ENCODE data around the gene LNX1. TPM values are rescaled to one million over a fixed set of nuclear protein-coding genes. Genes with fewer than 3 reads are reported as not detected.

Gene LNX1
- total RNA-seq, 4 donors from 2014 or later, result 5.8 to 14.7 (median 8.4) TPM

DNA sequence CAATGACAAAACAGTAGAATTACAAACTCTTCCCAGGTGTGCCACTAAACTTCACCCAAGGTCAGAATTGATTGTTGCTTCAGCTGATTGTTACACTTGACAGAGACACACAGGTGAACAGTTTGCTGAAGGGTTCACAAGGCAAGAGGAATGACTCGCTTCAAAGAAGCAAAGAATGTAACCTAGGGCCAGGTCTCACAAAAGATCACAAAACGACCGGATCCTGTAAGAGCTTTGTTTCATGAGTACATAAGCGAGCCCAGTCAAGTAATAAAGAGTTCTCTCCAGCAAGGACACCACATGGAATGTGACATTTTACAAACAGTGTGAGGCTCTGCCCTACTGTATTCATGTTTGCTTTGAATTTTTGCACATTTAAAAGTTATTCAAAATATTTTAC is 9.1 kb downstream of the LNX1 start:
- WGBS, result 92% methylated on average over 4 of the region's 4 CpGs
- no peak for DNase-seq (ENCODE audit: extremely low spot score)
- Histone ChIP-seq H3K36me3 (no peaks in the 10 kb centered on the region), H3K27me3 (no peaks in the 10 kb centered on the region), H3K27ac (replicated peaks in 1 of 4) (no peak overlapping the region), H3K9me3 (no peaks in the 10 kb centered on the region), H3K4me1 (no peaks in the 10 kb centered on the region), H3K4me3 (no peak overlapping the region)
- TF ChIP-seq POLR2A (IDR thresholded peaks at IDR 0.05; ENCODE audit: low read depth) (no peak), EP300 (IDR thresholded peaks at IDR 0.05) (no peak), POLR2AphosphoS5 (IDR thresholded peaks at IDR 0.05) (no peak)
- TF ChIP-seq, protein P1, sequence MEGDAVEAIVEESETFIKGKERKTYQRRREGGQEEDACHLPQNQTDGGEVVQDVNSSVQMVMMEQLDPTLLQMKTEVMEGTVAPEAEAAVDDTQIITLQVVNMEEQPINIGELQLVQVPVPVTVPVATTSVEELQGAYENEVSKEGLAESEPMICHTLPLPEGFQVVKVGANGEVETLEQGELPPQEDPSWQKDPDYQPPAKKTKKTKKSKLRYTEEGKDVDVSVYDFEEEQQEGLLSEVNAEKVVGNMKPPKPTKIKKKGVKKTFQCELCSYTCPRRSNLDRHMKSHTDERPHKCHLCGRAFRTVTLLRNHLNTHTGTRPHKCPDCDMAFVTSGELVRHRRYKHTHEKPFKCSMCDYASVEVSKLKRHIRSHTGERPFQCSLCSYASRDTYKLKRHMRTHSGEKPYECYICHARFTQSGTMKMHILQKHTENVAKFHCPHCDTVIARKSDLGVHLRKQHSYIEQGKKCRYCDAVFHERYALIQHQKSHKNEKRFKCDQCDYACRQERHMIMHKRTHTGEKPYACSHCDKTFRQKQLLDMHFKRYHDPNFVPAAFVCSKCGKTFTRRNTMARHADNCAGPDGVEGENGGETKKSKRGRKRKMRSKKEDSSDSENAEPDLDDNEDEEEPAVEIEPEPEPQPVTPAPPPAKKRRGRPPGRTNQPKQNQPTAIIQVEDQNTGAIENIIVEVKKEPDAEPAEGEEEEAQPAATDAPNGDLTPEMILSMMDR (IDR thresholded peaks at IDR 0.05), result no peak
- intact Hi-C loops (cut with DNase I), result no loop called here

DNA sequence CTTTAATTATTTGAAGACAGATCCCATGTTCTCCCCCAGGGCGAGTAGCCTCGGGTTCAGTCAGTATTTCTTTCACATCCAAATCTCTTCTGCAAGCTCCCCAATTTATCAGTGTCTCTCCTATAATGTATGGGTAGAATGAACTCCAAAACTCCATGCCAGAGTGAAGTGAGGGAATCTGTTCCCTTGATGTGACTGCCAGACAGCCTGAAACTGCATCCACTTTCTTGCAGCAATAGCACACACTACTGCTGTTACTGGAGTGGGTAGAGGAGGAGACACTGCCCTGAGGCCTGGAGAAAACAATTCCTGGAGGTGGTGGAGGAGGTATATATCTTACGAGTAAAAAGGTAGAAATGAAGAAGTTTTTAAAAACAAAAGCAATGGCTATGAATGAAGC is 11.0 kb downstream of the LNX1 start:
- H3K9me3 ChIP-seq, result no peaks in the 10 kb centered on the region
- no peak for DNase-seq (ENCODE audit: extremely low spot score)
- no peak overlapping the region for H3K27ac ChIP-seq (replicated peaks in 1 of 4)
- H3K36me3 ChIP-seq, result no peaks in the 10 kb centered on the region
- no peak for TF ChIP-seq POLR2AphosphoS5 (IDR thresholded peaks at IDR 0.05)
- no peak for TF ChIP-seq EP300 (IDR thresholded peaks at IDR 0.05)
- intact Hi-C loops (cut with DNase I), result no loop called here
- 87% methylated on average over 3 of the region's 3 CpGs for WGBS
- no peaks in the 10 kb centered on the region for H3K4me1 ChIP-seq
- no peak overlapping the region for H3K4me3 ChIP-seq
- no peaks in the 10 kb centered on the region for H3K27me3 ChIP-seq

DNA sequence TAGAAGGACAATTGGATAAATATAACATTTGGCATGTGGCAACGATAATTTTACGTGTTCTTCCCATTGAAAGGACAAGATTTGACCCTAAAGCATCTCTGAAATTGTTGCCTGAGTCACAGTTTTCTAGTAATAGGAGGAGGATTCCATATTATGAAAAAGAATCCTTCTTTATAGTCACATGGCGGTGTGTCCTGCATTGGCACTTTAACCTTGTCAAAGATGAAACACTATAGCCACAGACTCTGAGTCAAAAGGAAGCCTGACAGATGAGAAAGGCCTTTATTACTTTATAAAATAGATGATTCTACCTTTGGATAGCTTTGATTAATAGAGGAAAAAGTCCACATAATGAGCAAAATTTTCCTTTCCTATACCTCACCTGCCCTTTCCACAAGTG is 11.5 kb downstream of the LNX1 start:
- intact Hi-C loops (cut with DNase I), result no loop called here
- no peak for TF ChIP-seq POLR2AphosphoS5 (IDR thresholded peaks at IDR 0.05)
- TF ChIP-seq, protein P1 (IDR thresholded peaks at IDR 0.05), result no peak
- no peak for TF ChIP-seq EP300 (IDR thresholded peaks at IDR 0.05)
- no peak for TF ChIP-seq POLR2A (IDR thresholded peaks at IDR 0.05; ENCODE audit: low read depth)
- WGBS, result 93% methylated on average over 3 of the region's 3 CpGs

DNA sequence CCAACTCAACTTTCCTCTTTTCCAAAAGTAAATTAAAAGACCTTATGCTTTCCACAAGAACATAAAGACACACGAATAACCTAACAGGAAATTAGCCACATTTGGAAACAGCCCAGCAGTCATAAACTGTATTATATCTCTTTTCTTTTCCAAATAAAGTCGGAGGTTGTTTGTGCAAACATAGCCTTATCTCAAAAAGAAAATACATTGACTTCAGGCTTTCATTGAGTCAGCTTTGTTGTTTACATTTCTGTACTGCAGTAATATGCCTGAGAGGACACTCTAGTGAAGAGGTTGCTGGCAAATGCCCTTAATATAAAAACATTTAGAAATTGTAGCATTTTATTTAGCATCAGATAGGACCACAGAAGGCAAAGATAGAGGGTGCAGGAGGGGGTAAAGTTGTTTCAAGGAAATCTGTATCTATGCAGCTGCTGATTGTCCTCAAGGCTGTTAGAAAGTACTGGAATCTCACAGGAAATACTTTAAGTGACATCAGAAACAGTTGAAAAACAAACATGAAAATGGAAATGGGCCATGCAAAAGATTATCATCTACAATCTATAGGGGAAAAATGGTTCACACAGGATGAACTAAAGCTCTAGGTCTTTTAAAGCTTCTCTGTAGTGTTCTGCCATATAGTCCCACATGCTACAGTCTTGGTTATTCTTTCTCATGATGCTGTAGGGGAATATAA is 14.5 kb downstream of the LNX1 start:
- WGBS, result 31% methylated on average over 2 of the region's 2 CpGs
- intact Hi-C loops (cut with DNase I), result no loop called here
- H3K27me3 ChIP-seq, result no peaks in the 10 kb centered on the region
- DNase-seq (ENCODE audit: extremely low spot score), result no peak
- no peak overlapping the region for H3K4me3 ChIP-seq
- H3K4me1 ChIP-seq, result no peaks in the 10 kb centered on the region
- TF ChIP-seq POLR2AphosphoS5 (IDR thresholded peaks at IDR 0.05) (no peak), POLR2A (IDR thresholded peaks at IDR 0.05; ENCODE audit: low read depth) (no peak), EP300 (IDR thresholded peaks at IDR 0.05) (no peak)
- TF ChIP-seq, protein P1 (IDR thresholded peaks at IDR 0.05), result no peak
- H3K9me3 ChIP-seq, result no peaks in the 10 kb centered on the region
- no peaks in the 10 kb centered on the region for H3K36me3 ChIP-seq
- no peak overlapping the region for H3K27ac ChIP-seq (replicated peaks in 1 of 4)

More for the DNA sequence above, 11.5 kb downstream of the LNX1 start:
- Histone ChIP-seq H3K27ac (replicated peaks in 1 of 4) (no peak overlapping the region), H3K4me1 (no peaks in the 10 kb centered on the region), H3K9me3 (no peaks in the 10 kb centered on the region), H3K36me3 (no peaks in the 10 kb centered on the region), H3K4me3 (no peak overlapping the region), H3K27me3 (no peaks in the 10 kb centered on the region)
- DNase-seq (ENCODE audit: extremely low spot score), result no peak

DNA sequence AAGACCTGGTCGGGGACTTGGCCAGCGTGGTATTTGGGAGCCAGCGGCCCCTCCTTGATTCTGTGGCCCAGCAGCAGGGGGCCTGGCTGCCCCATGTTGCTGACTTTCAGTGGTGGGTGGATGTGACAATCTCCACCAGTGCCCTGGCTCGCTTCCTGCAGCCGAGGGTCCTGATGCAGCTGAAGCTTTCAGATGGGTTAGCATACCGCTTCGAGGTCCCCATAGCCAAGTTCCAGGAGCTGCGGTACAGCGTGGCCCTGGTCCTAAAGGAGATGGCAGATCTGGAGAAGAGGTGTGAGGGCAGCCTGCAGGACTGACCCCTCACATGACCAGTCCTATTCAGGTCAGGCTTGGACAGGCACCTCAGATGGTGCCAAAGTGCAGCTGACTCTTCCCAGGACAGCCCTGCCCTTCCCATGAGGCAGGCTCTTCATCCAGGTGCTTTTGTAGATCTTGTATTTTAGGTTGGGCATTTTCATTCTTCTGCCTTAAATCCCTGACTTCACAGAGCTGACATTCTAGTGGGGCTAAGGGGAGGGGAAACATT is 15.1 kb downstream of the LNX1 start:
- Histone ChIP-seq H3K9me3 (no peaks in the 10 kb centered on the region), H3K27me3 (no peaks in the 10 kb centered on the region), H3K4me3 (no peak overlapping the region), H3K4me1 (no peaks in the 10 kb centered on the region), H3K36me3 (no peaks in the 10 kb centered on the region), H3K27ac (replicated peaks in 1 of 4) (no peak overlapping the region)
- WGBS, result no CpG with 5 or more reads among the region's 9 CpGs
- no peak for DNase-seq (ENCODE audit: extremely low spot score)
- intact Hi-C loops (cut with DNase I), result no loop called here
- TF ChIP-seq, protein P1 (IDR thresholded peaks at IDR 0.05), result no peak
- TF ChIP-seq POLR2AphosphoS5 (IDR thresholded peaks at IDR 0.05), result no peak
- TF ChIP-seq EP300 (IDR thresholded peaks at IDR 0.05), result no peak
- no peak for TF ChIP-seq POLR2A (IDR thresholded peaks at IDR 0.05; ENCODE audit: low read depth)

Data from esophagus muscularis mucosa (tissue), 4 donors.